Amygdala (tissue), 56 donors: Measurements from ENCODE around the gene ZNF423.

Source experiments
- DNase-seq, 56 donors: peaks; one replicate each; lab custom pipeline; 2025; lab: John Stamatoyannopoulos, UW

ZNF423 gene

DNA sequence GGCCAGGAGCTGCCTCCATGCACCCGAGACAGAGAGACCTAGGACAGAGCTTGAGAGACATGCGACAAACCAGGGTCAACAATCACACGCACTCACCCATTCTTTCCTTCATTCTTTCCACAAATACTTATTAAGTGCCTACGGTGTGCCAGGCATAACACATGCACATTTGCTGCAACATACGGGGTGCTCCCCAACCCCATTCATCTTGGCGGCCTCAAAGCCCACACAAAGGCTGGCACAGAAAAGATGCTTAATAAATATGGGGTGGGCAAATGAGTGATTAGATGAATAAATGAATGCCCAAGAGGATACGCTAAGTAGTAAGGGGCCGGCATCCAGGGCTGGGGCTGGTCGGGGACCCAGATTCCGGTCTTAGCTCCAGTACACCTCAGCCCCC lies 117.9 kb downstream of the ZNF423 start:
- no peak for DNase-seq

GRCh38 chr16:49737541-49737940 lies 118.4 kb downstream of the ZNF423 start:
- DNase-seq, result no peak

DNA sequence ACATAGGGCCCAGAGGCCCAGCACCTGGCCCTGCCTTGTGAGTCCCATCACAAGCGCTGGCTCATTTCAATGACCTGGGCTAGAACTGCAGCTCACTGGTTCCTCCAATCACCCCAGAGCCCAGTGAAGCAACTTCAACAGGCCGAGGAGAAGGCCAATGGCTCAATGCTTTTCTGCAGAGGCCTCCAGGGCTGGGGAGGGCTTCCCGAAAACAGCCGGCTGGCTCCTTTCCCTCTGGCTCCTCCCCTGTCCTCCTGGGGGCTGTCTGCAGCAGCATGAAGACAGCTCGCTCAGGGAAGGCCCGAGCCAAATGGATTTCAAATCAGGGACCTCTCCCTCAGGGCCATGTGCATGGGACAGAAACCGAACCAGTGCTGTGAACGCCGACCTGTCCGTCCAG lies 121.6 kb downstream of the ZNF423 start:
- no peak for DNase-seq

DNA sequence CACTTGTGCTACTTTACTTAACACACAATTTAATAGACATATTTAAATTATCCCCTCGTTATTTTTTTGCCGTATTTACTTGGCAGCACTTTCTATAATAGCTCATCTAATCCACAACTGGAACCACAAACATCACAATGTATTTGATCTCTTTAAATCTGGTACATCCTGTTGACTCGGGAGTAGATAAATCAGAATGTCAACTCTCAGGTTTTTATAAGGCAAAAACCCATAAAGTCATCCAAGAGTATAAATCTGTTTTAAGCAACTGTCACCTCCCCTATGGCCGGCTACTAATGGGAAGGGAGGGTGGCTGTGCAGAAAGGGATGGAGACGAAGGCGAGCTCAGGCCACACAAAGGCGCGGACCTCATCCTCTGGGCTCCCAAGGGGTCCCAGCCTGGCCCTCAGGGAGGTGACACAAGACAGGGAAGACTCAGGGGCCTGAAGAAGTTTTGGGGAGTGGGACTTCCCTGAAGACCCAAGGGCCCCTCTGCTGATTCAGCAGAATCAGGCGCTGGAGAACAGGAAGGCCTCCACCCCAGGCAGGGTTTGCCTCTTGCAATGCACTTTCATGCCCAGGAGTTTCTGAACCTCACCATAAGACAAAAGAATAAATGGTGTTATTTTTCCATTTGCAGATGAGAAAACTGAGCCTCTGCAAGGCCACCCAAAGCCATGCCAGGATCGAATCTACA lies 122.5 kb downstream of the ZNF423 start:
- DNase-seq, result no peak

- DNase-seq, result no peak
Measured at GRCh38 chr16:49731911-49732310, 124.0 kb downstream of the ZNF423 start.

DNA sequence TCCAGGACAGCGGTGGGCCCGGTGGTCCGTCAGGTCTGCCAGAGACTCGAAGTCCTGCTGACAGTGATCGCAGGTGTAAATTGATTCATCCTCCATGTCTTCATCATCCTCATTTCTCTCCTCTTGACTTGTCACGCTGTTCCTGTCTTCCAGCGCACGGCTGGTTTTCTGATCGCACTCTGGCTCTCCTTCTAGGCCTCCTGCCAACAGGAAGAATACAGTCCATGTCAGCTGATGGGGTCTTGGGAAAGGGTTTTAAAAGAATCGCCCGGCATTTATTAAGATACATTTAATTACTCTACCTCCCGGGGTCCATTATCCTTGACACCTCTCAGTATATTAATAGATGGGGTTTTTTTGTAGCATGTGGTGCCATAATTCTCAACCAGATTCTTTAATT lies 125.1 kb downstream of the ZNF423 start:
- DNase-seq, result no peak

- DNase-seq, result no peak
Measured at GRCh38 chr16:49727611-49728010, 128.3 kb downstream of the ZNF423 start.

DNA sequence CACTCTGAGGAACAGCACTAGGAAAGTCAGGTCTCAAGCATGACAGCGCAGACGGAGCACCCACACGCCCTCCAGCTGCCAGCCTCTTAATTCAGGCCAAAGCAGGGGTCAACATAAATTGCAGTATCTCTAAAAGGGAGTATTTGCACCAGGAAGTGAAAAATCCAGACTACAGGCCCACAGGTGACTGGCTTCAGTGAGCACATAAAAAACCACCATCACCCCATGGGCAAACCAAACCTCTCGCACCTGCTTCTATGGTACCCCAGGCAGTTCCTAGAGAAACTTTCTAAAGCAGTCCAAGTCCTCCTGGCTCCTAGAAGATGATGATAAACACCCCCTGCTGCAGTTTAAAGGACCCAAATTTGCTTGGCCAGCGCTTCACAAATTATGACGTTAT lies 129.8 kb downstream of the ZNF423 start:
- DNase-seq, result no peak

DNA sequence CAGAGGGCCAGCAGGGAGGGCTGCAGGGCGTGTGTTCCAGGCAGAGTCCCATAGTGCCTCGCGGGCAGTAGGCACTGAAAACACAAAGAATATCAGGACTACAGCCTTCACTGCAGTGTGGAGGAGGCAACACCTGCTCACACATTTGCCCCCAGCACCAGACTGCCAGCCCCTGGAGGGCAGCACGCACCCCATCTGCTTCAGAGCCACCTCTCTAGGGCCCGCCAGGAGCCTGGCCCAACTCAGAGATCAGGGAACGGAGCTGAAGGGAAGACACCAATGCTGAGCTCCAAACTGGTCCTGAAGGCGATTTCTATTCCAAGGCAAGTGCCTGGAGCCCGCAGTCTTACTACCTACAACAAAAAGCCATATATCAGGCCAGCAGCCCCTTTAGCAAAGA lies 130.3 kb downstream of the ZNF423 start:
- no peak for DNase-seq

GRCh38 chr16:49724774-49725173 lies 131.1 kb downstream of the ZNF423 start:
- DNase-seq, result no peak

DNA sequence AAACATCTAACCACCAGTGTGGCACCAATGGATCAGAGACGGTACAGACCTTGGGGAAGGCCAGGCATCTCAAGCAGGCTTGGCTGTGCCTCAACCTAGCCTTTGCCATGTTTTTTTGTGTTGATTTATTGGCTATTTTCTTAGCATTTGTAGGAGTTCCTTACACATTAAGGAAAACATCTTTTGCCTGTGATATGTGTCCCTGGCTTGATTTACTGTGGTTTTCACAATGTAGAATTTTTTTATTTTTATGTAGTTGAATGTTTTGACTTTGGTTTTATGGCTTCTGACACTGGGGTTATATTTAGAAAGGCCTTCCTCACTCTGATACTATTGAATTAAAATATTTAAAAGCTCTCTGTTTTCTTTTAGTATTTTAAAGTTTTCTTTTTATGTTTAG lies 132.6 kb downstream of the ZNF423 start:
- DNase-seq, result no peak

GRCh38 chr16:49720225-49720624 lies 135.7 kb downstream of the ZNF423 start:
- no peak for DNase-seq

DNA sequence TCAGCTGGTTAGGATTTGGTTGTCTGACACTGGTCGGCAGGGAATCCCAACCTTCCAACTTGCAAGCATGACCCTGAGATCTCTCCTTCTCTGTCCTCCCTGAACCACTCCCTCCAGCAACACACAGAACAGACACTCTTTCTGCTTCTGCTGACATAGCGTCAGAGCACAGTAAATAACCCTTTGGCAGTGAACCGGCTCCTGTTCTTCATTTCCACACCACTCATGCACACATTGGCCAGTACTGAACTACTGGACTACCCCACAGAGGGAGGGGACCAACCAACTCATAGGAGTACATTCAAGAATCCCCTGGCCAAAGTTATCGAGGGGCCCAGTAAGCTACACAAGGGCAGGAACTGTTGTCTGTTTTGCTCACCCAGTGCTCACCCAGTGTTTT lies 138.2 kb downstream of the ZNF423 start:
- DNase-seq, result no peak

DNA sequence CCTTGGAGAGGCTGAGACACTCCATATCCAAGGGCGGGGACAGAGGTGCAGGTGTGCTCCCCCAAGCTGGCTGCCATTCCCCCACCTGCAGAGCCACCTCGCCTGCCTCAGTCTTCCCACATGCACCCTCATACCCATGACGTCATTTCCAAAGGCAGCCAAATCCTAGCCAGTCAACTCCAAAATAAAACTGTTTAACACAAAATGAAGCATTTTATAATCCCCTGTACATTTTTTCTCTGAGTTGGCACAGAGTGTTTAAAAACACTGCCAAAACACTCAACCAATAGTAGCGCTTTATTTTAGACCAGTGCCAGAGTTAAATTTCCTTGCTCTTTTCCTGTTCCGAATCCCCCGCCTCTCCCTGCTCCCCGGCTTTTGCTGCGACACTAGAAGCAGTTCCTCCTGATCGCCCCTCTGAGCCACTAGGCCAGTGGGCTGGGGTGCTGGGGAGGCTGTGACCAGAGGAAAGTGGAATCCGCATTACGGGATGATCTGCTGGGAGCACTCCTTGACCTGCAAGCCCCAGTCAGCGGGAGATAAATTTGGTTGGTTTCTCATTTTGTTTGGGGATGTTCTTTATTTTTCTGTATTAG lies 139.5 kb downstream of the ZNF423 start:
- no peak for DNase-seq

- DNase-seq, result no peak
Measured at GRCh38 chr16:49713770-49714169, 142.1 kb downstream of the ZNF423 start.

DNA sequence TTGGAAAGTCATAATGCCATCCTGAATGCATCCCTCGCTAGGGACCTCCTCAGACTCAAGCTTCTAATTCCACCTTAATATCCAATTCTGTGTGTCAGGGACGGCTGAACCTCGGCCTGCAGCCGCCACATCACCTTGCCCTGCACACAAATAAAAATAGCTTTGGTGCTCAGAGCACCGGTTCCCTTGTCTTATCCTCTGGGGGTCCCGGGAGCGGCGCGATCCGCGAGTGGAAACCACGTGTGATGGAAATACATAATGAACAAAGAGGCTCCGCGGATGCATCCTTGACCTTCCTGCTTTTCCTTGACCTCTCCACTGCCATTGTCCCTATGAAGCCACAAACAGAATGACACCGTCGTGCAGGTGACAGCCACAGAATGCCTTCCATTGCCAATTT lies 143.4 kb downstream of the ZNF423 start:
- DNase-seq, result no peak

- DNase-seq, result no peak
Measured at GRCh38 chr16:49712106-49712505, 143.8 kb downstream of the ZNF423 start.

DNA sequence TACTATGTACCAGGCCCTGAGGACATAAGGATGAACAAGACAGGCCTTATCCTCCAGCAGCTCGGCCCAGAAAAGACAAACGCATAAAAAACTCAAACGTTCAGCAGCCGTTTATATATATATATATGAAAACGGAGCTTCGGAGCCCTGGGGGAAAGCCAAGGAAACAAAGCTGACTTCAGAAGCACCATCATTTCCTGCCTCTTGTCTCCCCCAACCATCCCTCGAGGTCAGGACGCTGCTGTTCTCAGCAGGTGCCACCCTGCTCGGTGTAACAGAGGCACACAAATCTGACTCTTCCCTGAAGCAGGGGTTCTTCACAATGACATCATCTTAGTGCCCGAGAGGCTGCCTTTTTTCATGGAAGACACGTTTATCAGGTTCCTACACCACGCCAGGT lies 146.9 kb downstream of the ZNF423 start:
- no peak for DNase-seq

- DNase-seq, result no peak
Measured at GRCh38 chr16:49708491-49708890, 147.4 kb downstream of the ZNF423 start.

DNA sequence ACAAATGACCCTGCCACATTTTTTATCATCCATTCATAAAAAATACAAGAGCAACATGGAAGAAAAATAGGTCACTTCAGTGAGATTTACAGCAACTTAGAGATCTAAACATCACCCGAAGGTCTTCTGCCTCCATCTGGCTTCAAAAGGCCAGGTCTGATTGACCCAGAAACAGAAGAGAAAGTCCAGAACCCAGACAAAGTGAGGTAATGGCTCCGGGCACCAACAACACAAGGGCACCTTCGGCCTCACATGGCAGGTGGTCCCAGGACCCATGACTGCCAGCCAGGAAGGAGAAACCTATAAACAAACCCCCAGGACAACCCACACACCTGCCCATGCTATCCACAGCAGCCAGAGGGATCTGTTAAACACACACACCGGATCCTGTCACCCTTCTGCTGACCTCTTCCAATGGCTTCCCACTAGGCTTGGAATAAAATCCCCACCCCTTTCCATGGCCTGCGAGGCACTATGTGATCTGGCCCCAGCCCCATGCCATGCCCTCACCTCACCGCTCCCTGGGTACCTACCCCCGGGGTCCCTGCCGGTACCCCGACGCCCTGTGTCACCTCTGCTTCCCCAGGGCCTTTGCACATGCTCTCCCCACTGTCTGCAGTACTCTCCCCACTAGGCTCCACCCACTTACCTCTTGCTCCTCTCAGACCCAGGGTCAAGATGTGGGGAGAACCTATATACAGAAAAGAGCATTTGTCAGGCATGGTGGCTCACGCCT lies 149.1 kb downstream of the ZNF423 start:
- no peak for DNase-seq

DNA sequence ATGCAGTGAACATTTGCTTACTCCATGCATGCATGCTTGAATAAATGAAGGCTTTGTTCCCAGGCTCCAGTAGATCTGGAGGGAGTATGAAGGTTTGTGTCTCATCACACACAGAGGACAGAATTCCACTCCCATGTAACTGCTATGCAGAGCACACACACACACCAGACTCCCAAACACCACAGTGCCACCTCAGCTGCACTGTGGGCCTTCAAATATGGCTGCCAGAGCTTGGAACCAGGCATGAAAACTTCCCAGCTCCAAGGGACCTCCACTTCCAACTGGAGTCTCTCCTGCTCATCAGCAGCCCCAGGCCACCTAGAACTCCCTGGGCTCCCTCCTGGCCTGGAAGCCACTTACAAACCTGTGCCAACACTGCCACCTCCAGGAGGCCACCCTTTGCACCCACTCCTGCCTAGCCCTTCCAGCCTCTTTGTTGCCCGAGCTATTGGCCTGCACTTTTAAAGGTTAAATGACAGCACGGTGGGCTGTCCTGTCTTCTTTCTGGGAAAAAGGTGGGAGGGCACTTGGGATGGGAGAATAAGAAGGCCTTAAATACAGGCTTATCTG lies 151.2 kb downstream of the ZNF423 start:
- no peak for DNase-seq

DNA sequence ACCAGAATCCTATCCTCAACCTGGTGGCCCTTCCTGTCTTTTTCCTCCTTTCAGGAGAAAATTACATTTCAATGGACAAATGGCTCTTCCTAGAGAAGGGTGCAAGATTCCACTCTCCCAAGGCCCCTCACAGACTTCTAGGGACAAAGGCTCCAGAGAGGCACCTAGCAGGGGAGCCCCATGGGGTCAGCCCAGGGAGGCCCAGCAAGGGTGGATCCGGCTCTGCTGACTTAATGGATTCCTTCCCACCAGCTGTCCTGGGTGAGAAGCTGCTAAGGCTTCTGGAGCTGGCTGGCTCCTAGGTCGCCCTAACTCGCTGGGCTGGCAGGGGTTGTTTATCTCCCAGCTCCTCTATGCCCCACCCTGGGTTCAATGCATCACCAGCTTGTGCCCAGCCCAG lies 152.4 kb downstream of the ZNF423 start:
- DNase-seq, result no peak
